Muscle layer of duodenum (tissue), 2 donors: Measurements from ENCODE around the gene LRMDA.
"Not testable (repeated sequence)": the region's sequence is repeated elsewhere in the genome, so short reads cannot be mapped to it uniquely, and the experiment has no call there.

Experiments
- H3K27ac ChIP-seq: one replicate; pipeline ENCODE4 v1.7.0; 2013; ENCODE audit warnings: mild to moderate bottlenecking, low read length
- H3K27me3 ChIP-seq: one replicate; pipeline ENCODE4 v1.7.0; 2013; ENCODE audit warnings: low read depth, mild to moderate bottlenecking, control low read depth, low read length
- H3K36me3 ChIP-seq, 2 donors: one replicate each; pipeline ENCODE4 v1.7.0; 2013; ENCODE audit warnings: low read length in 2 of 2, control low read depth in 1 of 2, mild to moderate bottlenecking in 1 of 2; ENCODE audit not compliant: insufficient read depth in 2 of 2, control insufficient read depth in 1 of 2
- H3K4me1 ChIP-seq, 2 donors: one replicate each; pipeline ENCODE4 v1.7.0; 2013; ENCODE audit warnings: low read length in 2 of 2, mild to moderate bottlenecking in 2 of 2, control low read depth in 1 of 2, moderate library complexity in 1 of 2; ENCODE audit not compliant: insufficient read depth in 2 of 2, control insufficient read depth in 1 of 2
- H3K4me3 ChIP-seq, 2 donors: one replicate each; pipeline ENCODE4 v1.7.0; 2013; ENCODE audit warnings: low read length in 2 of 2, low read depth in 1 of 2, mild to moderate bottlenecking in 1 of 2
- H3K9me3 ChIP-seq, 2 donors: one replicate each; pipeline ENCODE4 v1.7.0; 2013; ENCODE audit warnings: low read length in 2 of 2, control low read depth in 1 of 2, mild to moderate bottlenecking in 1 of 2; ENCODE audit not compliant: control insufficient read depth in 1 of 2
- donor health status: healthy.

Gene LRMDA

DNA sequence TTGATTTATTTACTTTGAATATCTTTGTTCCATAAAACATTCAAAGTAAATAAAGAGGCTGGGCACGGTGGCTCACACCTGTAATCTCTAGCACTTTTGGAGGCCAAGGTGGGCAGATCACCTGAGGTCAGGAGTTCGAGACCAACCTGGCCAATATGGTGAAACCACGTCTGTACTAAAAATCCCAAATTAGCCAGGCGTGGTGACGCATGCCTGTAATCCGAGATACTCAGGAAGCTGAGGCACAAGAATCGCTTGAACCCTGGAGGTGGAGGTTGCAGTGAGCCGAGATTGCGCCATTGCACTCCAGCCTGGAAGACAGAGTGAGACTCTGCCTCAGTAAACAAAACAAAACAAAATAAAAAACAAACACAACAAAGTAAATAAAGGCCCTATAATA is 1153.0 kb downstream of the LRMDA start:
- not testable (repeated sequence) for H3K27ac ChIP-seq, H3K4me3 ChIP-seq, H3K9me3 ChIP-seq, H3K36me3 ChIP-seq, H3K4me1 ChIP-seq, H3K27me3 ChIP-seq
